Dermis blood vessel endothelial cell (primary cell): Measurements from ENCODE around the gene FNDC3A. TPM values are rescaled to one million over a fixed set of nuclear protein-coding genes. Genes with fewer than 3 reads are reported as not detected.

Experiments used
- DNase-seq: peaks from one replicate; pipeline ENCODE4 v3.0.0; 2010
- total RNA-seq: library from RNA; depleted of rRNA; stranded (reverse); fragments of >200 nt; gene quantifications from 2 replicates; pipeline ENCODE4 v1.2.3, GENCODE V29; 2014

The FNDC3A gene
- total RNA-seq, 1 donor from 2014 or later = 55.3 TPM

DNA sequence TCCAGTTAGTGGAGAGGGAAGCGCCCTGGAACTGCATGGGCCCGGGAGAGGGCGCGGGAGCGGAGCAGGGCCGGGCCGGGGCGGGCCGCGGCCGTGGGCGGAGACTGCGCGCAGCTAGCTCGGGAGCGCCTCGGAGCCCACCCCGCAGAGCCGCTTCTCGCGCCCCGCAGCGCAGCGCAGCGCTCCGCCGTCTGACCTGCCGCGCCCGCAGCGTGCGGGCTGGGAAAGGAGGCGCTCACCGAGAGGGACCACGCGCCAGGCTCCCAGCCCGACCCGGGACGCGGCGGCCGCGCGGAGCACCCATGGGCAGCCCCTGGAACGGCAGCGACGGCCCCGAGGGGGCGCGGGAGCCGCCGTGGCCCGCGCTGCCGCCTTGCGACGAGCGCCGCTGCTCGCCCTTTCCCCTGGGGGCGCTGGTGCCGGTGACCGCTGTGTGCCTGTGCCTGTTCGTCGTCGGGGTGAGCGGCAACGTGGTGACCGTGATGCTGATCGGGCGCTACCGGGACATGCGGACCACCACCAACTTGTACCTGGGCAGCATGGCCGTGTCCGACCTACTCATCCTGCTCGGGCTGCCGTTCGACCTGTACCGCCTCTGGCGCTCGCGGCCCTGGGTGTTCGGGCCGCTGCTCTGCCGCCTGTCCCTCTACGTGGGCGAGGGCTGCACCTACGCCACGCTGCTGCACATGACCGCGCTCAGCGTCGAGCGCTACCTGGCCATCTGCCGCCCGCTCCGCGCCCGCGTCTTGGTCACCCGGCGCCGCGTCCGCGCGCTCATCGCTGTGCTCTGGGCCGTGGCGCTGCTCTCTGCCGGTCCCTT, 244.5 kb downstream of the FNDC3A start, which contains the start of gene MLNR:
TSS of gene MLNR (plus strand) at position 303 of the 820 bp plus-strand sequence. CDS start at position 303, 0 bp downstream.
- DNase-seq = peak; percentile 39

DNA sequence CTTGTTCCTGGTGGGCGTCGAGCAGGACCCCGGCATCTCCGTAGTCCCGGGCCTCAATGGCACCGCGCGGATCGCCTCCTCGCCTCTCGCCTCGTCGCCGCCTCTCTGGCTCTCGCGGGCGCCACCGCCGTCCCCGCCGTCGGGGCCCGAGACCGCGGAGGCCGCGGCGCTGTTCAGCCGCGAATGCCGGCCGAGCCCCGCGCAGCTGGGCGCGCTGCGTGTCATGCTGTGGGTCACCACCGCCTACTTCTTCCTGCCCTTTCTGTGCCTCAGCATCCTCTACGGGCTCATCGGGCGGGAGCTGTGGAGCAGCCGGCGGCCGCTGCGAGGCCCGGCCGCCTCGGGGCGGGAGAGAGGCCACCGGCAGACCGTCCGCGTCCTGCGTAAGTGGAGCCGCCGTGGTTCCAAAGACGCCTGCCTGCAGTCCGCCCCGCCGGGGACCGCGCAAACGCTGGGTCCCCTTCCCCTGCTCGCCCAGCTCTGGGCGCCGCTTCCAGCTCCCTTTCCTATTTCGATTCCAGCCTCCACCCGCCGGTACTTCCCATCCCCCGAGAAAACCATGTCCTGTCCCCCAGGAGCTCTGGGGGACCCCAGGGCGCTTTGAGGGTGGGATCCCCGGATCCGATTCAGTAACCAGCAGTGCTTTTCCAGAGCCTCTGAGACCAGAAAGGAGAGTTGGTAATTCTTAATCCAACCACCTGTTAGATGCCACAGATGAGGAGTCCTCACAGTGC, 245.3 kb downstream of the FNDC3A start:
- peak; percentile 32 for DNase-seq

DNA sequence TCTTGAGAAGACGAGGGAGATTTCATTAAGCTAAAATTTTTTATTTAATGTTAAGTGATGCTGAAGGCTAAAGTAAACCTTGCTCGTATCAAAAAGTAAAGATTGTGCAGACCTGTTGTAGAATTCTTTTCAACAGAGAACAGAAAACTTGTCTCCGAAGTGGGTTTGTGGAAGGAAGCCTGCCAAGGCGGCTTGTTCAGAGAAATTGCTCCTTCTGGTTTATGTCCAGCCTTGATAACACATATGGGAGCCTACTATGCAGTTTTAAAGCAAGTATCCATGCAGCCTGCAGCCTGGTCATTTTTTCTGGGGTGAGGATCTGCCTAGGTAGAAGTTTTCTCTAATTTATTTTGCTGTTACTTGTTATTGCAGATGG, 245.9 kb downstream of the FNDC3A start:
- no peak for DNase-seq

DNA sequence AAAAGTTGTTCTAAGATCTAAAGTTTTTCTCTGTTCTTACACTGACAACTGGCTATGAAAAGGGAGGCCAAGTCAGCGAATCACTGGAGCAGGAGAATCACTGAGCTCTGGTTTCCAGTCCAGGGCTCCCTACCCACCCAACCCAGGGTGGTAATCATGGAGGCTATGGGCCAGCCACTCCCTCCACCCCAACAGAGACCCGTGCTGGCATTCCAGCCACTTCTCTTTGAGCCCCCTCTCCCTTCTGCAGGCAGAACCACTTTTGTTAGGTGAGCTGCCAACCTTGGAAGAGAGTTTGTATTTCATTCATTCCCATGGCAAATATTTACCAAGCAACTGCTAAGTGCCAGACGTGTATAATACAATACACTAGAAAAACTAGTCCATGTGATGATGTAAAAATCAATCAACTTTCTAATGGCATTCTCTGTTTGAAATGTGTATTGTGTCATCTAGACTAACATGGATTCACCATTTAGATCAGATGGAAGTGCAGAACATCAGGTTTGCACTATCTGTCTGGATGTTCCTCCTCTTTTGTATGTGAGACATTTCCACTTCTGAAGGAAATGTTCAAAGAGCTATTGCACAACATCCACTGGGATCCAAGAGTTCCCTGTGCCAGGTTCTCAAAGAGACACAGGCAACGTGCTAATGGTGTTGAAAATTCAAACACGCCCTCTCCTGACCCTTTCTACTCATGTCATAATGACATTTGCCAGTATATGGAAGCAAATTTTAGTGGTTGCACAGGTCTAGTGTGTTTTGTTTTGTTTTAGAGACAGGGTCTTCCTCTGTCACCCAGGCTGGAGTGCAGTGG, 249.7 kb downstream of the FNDC3A start:
- no peak for DNase-seq

DNA sequence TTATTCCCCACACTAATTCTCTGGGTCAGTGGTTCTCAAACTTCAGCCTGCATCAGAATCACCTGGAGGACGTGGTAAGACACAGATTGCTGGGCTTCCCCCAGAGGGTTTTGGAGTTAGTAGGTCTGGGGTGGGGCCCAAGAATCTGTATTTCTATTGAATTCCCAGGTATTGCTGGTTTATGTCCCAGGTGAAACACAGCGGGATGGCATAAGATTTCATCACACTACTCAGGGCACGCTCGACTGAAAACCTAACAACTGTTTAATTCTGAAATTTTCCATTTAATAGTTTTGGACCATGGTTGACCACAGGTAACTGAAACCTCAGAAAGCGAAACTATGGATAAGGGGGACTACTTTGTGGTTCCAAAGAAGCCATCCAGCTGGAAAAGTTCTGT, 250.9 kb downstream of the FNDC3A start:
- no peak for DNase-seq

DNA sequence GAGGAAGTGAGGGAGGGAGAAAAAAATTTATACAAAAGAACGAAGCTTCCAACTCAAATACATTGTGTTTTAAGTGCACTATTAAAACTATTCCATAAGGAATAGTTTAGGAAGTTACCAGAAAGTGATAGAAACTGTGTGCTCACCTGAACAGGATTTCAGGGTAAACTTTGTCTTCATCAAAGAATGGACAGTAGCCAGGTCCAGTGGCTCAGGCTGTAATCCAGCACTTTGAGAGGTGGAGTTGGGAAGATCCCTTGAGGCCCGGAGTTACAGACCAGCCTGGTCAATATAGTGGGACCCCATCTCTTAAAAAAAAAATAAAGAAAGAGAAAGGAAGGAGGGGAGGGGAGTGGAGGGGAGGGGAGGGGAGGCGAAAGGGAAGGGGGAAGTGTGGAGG, 259.0 kb downstream of the FNDC3A start:
- no peak for DNase-seq

DNA sequence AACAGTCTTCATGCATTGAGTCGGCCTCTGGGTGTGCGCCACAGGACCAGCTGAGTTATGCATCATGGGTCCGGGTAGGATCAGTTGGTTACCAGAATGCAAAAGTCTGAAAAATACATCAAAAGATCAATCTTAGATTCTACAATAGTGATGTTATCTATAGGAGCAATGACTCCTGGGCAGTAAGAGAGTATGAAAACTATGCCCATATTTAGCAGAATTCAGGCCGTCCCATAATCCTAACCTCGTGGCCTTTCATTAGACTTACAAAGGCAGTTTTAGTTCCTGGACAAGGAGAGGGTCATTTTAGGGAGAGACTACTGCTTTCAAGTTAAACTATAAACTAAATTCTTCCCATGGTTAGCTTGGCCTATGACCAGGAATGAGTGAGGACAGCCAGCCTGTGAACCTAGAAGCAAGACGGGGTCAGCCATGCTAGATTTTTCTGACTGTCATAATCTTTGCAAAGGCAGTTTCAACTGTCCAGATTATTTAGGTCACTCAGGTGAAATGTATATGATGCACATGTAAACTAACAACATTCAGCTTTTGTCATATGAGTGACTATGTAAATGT, 260.2 kb downstream of the FNDC3A start:
- DNase-seq = no peak

DNA sequence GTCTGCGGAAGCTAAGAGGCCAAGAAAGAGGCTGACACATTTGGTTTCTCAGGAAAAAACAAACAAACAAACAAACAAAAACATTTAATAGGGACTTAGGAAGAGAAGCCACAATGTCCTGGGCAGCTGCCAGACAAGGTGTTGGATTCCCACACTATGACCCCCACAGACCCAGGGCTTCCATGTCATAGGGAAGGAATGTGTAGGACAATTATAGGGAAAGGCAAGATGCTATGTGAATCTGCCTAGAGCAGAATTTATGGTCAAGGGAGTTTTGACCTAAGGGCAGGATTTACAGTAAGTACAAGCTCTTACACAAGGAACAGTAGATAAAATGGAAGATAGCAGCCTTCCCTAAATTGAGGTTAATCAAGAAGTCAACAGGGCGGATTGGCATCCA, 262.9 kb downstream of the FNDC3A start:
- DNase-seq = no peak

DNA sequence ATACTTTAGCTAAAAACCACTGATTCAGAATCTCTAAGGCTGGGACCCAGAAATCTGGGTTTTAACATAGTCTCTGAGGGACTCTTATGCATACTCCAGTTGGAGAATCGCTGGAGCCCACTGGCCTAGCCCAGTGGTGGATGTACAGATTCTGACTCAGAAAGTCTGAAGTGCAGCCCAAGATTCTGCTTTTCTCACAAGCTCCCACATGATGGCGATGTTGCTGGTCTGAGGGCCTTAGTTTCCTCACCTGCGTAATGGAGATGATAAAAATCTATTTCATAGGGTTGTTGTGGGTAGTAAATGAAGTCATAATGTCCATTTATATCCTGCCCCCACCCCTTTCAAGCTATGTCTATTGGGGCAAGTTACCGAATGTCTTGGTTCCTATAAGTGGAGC, 264.3 kb downstream of the FNDC3A start:
- DNase-seq = peak; percentile 65

DNA sequence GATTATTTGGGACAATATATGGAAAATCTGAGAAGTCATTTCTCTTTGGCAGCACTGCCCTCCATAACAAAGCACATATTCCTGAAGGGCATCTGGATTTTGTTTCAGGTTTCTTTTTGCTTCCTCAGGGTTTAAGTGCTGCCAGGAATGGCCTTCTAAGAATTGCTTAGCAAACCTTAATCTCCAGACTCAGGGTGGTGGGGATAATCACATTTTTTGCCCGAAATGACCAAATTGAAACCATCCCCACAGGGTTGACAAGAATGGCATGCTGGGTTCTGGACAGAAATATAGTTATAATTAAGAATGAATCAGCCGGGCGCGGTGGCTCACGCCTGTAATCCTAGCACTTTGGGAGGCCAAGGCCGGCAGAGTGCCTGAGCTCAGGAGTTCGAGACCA, 265.6 kb downstream of the FNDC3A start:
- DNase-seq = no peak

DNA sequence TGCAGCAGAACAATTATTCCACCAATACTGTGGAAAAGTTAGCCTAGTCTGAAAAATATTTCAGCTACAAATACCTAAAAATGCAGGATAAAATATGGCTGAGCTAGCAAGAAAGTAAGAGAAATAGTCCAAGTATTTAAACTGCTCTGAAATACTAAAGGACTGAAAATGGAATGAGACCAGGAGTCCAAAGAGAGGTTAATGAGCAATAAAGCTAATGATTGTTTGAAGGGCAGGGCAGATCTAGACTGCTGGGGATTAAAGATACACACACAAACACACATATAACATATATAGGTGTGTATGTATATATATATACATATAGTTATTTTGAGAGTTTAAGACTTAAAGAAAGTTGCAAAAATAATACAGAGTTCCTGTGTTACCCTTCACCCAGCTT, 269.4 kb downstream of the FNDC3A start:
- no peak for DNase-seq

DNA sequence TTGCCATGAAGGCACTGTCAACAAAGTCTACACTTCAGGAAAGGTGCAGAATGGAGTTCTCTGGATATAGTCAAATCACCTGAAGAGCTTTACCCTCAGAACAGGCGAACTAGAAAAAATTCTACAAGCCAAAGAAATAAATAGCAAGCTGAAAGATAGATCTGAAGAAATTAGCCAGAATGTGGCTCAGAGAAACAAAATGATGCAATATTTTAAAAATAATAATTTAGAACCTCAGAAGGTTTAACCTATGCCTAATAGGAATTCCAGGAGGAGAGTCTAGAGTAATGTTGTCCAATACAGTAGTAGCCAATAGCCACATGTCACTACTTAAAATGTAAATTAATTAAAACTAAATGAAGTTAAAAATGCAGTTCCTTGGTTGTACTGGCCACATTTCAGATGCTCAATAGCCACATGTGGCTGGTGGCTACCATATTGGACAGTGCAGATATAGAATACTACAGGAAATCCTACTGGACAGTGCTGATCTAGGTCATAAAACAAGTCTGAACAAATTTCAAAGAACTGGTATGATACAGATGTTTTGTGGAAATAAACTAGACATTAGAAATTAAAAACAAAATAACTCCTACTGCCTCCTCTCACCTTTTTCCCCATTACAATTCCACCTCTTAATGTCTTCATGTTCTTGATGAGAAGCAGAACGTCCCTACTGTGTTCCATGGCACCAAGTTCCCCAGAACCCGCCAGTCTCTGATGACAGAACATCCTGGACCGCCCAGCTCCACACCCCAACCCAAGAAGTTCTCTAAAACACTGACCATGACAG, 271.3 kb downstream of the FNDC3A start:
- no peak for DNase-seq

DNA sequence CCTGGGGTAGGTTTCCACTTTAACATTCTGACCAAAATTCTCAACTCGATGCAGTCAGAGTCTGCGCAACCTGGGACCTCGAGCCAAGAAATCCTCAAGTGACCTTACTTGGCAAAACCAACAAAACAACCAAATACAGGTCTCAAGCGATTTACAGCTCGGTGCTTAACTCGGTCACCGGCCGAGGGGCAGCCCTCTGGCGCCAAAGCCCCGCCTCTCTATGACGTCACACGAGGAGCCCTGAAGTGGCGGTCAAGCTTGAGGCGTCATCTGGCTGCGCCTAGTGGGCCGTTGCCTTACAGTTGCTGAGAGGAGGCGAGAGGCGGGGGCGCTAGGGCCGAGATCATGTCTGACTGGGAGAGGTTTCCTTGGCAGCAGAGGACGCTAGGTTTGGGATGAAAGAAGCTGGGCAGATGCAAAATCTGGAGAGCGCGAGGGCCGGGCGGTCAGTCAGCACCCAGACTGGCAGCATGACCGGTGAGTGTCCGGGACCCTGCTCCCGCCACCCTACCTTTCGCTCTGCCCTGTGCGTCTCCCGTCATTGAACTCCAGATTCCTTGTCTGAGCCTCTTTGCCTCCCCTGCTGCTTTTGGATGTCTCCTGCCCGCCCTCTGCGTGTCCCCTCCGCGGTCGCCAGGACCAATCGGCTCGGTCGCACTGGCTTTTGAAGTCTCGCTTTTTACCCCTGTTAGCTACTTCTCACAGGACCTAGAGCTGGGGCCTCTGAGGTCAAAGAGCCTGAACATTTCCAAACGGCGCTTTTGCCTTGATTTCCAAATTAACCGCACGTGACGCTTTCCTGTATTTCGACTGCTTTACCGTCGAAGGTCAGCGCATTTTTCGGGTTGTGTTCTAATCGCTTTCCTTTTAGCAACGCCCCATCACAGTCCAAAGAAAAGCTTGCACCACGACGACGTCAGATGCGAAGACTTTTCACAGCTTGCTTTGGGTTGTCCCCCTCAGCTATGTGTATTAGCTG, 272.2 kb downstream of the FNDC3A start, which contains the start of gene CDADC1:
TSS of gene CDADC1 (plus strand) at position 283 of the 979 bp plus-strand sequence. CDS start at position 396, 113 bp downstream.
- peak; percentile 98 for DNase-seq

DNA sequence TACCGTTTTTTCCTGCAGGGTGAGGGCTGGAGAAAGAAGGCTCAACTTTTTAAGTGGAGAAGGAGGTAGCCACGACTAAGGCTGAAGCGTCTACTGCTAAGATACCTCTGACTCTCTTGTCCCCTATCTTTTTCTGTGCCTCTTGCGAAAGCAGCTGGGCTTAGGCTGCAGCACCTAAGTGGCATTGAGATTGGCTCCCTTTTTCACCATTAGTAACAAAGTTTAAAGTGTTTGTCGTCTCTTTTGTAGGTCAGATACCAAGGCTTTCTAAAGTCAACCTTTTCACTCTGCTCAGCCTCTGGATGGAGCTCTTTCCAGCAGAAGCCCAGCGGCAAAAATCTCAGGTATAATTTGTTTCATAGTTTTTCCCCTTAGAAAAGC, 272.9 kb downstream of the FNDC3A start:
- peak; percentile 24 for DNase-seq

DNA sequence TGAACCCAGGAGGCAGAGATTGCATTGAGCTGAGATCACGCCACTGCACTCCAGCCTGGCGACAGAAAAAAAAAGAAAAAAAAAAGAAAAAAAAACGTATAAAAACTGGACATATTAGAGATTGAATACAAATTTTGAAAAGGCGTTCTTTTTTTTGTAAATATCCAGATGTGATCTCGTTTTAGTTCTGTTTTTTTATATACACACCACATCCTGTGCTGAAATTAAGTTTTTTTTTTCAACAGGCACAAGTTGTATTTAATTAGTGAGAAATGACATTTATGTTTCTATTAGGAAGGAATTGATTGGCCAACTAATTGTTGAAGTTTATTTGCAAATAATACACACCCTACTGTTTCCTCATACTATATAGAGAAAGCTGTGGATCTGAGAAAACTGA, 275.6 kb downstream of the FNDC3A start:
- DNase-seq = no peak

DNA sequence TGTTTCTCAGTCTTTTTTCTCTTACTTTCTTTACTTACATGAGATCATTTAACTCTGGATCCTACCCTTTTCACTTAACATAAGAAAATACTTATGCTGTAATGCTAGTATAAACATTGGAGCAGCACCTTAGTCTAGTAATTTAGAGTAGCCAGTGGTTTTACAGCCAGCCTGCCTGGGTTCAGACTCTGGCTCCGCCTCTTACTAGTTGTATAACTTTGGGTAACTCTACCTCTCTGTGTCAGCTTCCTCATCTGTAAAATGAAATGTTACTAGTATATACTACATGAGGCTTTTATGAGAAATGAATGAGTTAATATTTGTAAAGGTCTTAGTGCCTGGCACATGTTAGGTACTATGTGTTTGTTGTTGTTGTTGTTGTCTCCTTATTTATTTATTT, 277.6 kb downstream of the FNDC3A start:
- no peak for DNase-seq

DNA sequence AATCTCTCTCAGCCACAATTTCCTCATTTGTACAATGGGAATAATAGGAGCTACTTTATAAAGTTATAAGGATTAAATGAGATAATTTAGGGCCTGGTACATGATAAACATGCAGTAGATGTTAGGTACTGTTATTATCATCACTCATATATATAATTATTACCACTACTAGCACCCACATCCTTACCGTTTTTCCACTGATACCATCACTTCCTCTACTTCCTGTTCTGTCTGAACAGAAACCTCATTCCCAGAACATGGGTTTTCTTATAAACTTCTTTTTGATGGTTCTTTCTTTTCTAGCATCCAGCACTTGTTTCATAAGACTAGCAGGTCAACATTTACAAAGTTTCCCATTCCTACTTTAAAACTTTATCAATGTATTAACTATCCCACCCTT, 278.3 kb downstream of the FNDC3A start:
- DNase-seq = peak; percentile 7

DNA sequence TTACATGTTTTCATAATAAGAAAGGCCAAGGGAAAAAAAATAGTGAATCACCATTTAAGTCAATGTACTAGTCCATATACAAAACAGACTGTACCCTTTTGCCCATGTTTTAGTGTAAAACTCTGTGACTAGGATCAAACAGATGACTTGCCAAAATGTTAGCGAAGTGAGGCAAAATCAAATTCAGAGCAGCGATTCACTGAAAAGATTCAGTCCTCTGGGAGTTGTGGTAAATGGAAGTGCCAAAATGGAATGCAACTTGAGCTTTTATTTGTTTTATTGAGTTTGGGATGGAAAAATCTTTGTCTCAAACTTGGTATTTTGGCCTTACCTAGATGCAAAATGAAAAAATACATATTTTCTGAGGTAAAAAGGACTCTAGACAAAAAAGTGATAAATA, 281.1 kb downstream of the FNDC3A start:
- DNase-seq = no peak

DNA sequence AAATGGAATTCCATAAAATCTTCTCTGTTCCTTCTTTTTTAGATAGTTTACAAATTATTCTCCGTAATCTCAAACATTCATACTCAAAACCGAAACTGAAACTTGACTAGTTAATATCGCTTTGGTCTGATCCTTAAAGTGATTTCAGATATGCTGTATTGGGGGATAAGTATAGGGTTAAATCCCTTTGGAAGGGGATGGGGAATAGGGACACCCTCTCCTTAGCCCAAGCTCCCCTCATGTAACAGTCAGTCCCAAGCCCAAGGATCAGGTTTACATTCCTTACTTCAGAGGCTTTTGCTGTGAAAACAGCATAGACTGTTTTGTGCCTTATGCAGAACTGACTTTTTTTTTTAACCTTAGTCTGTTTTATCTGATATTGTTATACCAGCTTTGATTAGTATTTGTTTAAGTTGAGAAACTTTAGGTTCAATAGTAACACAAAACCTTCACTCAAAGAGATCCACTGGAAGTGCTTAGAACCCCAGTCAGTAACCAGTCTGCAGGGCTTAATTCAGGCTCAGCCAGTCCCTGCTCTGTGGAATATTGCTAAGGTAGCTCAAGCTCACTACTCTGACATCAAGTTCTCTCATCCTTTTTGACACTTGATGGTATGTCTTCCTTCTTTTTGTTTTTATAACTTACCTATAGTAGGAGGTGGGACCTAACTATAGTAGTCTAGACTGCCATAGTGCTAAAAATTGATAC, 282.5 kb downstream of the FNDC3A start:
- DNase-seq = no peak
